ENCODE measurements around the gene BFSP1. TPM values are rescaled to one million over a fixed set of nuclear protein-coding genes. Genes with fewer than 3 reads are reported as not detected.

BFSP1 gene
- total RNA-seq, 2 donors from 2014 or later, result 0.41 to 0.68 TPM

GRCh38 chr20:17449031-17449430, 82.1 kb downstream of the BFSP1 start:
- no peak for DNase-seq
- intact Hi-C loops (cut with DNase I), result no loop called here
- ATAC-seq, result no peak

DNA sequence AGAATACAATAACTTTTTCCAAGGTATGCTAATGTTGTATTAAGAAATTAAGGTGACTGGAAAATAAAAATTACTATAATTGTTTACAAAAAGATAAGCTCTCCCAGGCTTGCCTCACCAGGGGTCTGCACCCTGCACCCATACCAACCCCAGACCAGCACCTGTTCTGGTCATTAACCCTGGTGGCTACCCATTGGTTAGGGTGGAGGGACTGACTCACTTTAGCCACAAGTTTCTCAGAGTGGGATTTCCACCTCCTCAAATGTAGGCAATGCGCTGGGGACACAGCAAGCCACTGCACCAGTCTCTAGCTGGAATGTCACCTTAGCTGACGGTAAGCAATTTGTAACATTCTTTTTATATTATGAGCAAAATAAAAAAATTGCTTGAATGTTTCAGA, 83.1 kb downstream of the BFSP1 start:
- DNase-seq, result no peak
- no peak for ATAC-seq
- intact Hi-C loops (cut with DNase I), result no loop called here

DNA sequence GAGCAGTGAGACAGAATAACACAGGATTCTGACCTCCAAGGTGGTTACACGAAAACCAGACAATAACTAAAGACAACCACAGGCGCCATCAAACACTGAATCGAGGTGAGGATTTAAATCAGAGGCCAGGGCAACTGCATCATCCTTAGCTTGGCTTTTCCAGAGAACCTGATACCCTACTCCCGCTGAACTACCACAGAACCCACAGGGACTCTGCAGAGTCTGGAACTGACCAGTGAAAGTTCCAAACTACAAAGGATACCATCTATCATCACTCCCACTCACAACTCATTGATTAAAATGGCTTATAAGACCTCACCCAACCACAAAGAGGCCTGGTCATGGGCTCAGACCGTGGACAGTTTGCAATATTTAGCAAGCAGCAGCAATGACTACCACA, 85.0 kb downstream of the BFSP1 start:
- intact Hi-C loops (cut with DNase I), result no loop called here
- ATAC-seq, result no peak
- DNase-seq, result no peak

DNA sequence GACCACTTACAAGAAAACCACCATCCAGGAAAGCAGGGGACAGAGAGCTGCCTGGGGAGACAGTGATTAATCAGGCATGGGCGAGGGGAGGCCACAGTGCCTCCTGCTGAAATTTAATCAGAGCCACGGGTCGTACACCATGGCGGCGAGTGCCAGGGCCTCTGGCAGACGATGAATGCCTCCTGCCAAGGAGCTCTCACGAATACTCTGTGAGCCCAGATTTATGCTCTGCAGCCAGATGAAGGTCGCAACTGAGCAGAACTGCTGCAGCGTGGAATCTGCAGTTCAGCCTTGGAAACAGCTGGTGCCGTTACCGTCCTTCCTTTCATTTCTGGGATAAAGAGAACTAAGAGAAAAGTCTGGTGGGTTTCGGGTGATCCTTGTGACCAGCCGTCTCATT, 85.6 kb downstream of the BFSP1 start:
- DNase-seq, result no peak
- intact Hi-C loops (cut with DNase I), result no loop called here
- no peak for ATAC-seq

- no peak for ATAC-seq
- intact Hi-C loops (cut with DNase I), result no loop called here
- no peak for DNase-seq
These were observed 87.1 kb downstream of the BFSP1 start for GRCh38 chr20:17444091-17444490.

Other genes starting within 250 kb of the BFSP1 start
- gene DSTN, start 38.7 kb upstream of the BFSP1 start, total RNA-seq, result 100 to 1,000 TPM; 547 to 572 TPM
- 100 to 1,000 TPM in 1 of 2 donors, 10 to 100 TPM in 1; 68.6 to 127 TPM for gene RRBP1, start 150.9 kb upstream of the BFSP1 start, total RNA-seq
- not detected for gene BANF2, start 168.6 kb upstream of the BFSP1 start, total RNA-seq

Data from left cardiac atrium (tissue), 4 donors.